ENCODE results near the gene DAB1. TPM values are rescaled to one million over a fixed set of nuclear protein-coding genes. Genes with fewer than 3 reads are reported as not detected.
"Not testable (repeated sequence)": the region's sequence is repeated elsewhere in the genome, so short reads cannot be mapped to it uniquely, and the experiment has no call there.

Gene DAB1
- total RNA-seq, 1 donor: not detected

DNA sequence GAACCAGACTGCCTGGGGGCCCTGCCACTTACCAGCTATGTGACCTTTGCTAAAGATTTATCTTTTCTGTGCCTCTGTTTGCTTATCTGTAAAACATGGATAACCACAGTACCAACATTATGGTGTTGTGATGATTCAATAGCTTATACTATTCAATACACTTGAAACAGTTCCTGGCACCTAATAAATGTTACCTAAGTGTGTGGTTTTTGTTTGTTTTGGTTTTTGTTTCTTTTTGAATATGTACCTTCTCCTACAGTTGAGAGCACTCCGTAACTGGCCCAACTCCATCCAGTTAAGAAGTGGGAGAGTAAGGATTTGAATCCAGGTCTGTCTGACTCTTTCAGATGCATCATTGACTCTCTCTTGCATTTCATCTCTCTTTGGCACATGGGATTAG lies 332.2 kb downstream of the DAB1 start:
- no peaks in the 10 kb centered on the region for H3K79me2 ChIP-seq (ENCODE audit: insufficient read depth, low read length)
- H3K36me3 ChIP-seq (ENCODE audit: insufficient read depth, low read length): no peaks in the 10 kb centered on the region
- no peak overlapping the region for H2AFZ ChIP-seq (ENCODE audit: low read length)
- H3K9me3 ChIP-seq (ENCODE audit: low read depth, low read length): no peaks in the 10 kb centered on the region
- TF ChIP-seq, protein P1, sequence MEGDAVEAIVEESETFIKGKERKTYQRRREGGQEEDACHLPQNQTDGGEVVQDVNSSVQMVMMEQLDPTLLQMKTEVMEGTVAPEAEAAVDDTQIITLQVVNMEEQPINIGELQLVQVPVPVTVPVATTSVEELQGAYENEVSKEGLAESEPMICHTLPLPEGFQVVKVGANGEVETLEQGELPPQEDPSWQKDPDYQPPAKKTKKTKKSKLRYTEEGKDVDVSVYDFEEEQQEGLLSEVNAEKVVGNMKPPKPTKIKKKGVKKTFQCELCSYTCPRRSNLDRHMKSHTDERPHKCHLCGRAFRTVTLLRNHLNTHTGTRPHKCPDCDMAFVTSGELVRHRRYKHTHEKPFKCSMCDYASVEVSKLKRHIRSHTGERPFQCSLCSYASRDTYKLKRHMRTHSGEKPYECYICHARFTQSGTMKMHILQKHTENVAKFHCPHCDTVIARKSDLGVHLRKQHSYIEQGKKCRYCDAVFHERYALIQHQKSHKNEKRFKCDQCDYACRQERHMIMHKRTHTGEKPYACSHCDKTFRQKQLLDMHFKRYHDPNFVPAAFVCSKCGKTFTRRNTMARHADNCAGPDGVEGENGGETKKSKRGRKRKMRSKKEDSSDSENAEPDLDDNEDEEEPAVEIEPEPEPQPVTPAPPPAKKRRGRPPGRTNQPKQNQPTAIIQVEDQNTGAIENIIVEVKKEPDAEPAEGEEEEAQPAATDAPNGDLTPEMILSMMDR (IDR thresholded peaks at IDR 0.05; ENCODE audit: extremely low read depth, low read depth, low read length): no peak
- no peaks in the 10 kb centered on the region for H3K27me3 ChIP-seq (ENCODE audit: insufficient read depth, low read length)
- no peaks in the 10 kb centered on the region for H4K20me1 ChIP-seq (ENCODE audit: insufficient read depth, low read length)
- no peak overlapping the region for H3K4me3 ChIP-seq (ENCODE audit: insufficient read depth, low read length)
- H3K27ac ChIP-seq (ENCODE audit: low read depth, low read length): no peak overlapping the region
- no peak overlapping the region for H3K4me2 ChIP-seq (ENCODE audit: insufficient read depth, low read length)
- no peak for DNase-seq (ENCODE audit: insufficient read length, low spot score, missing footprints)
- no peaks in the 10 kb centered on the region for H3K4me1 ChIP-seq (ENCODE audit: insufficient read depth, low read length)

DNA sequence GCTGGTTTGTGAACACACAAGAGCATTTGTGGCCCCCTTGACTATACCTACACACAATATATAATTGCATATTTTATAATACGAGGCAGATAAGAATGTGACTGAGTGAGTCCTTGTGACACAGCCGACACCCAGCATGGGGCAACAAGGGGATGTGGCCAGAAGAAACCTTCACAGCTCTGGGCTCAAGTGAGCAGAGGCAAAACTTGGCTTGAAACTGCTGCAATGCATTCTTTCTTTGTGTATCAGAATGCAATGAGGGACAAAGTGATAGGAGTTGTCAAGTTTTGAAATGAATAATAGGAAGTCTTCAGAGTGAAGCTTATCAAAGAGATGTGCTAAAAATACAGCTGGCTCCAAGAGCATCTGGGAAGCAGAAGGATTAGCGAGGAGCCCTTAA lies 334.0 kb downstream of the DAB1 start:
- Histone ChIP-seq H4K20me1 (ENCODE audit: insufficient read depth, low read length) (no peaks in the 10 kb centered on the region), H3K27me3 (ENCODE audit: insufficient read depth, low read length) (no peaks in the 10 kb centered on the region), H2AFZ (ENCODE audit: low read length) (no peak overlapping the region), H3K36me3 (ENCODE audit: insufficient read depth, low read length) (no peaks in the 10 kb centered on the region), H3K4me3 (ENCODE audit: insufficient read depth, low read length) (no peak overlapping the region), H3K27ac (ENCODE audit: low read depth, low read length) (no peak overlapping the region), H3K4me2 (ENCODE audit: insufficient read depth, low read length) (no peak overlapping the region), H3K9me3 (ENCODE audit: low read depth, low read length) (no peaks in the 10 kb centered on the region), H3K4me1 (ENCODE audit: insufficient read depth, low read length) (no peaks in the 10 kb centered on the region), H3K79me2 (ENCODE audit: insufficient read depth, low read length) (no peaks in the 10 kb centered on the region)
- TF ChIP-seq, protein P1 (IDR thresholded peaks at IDR 0.05; ENCODE audit: extremely low read depth, low read depth, low read length): no peak
- no peak for DNase-seq (ENCODE audit: insufficient read length, low spot score, missing footprints)

DNA sequence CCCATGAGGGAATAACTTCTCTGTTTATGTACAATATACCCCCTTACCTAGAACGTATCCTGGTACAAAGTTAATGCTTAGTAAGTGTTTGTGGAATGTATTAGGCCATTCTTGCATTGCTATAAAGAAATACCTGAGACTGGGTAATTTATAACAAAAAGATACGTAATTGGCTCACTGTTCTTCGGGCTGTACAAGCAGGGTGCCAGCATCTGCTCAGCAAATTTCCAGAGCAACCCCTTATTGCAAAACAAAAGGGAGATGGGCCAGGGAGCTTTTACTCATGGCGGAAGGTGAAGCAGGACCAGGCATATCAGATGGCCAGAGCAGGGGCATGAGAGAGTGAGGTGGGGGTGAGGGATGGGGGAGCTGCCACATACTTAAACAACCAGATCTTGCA lies 334.6 kb downstream of the DAB1 start:
- H4K20me1 ChIP-seq (ENCODE audit: insufficient read depth, low read length): no peaks in the 10 kb centered on the region
- no peaks in the 10 kb centered on the region for H3K9me3 ChIP-seq (ENCODE audit: low read depth, low read length)
- no peak for DNase-seq (ENCODE audit: insufficient read length, low spot score, missing footprints)
- no peaks in the 10 kb centered on the region for H3K4me1 ChIP-seq (ENCODE audit: insufficient read depth, low read length)
- H3K27me3 ChIP-seq (ENCODE audit: insufficient read depth, low read length): no peaks in the 10 kb centered on the region
- H3K27ac ChIP-seq (ENCODE audit: low read depth, low read length): no peak overlapping the region
- H3K36me3 ChIP-seq (ENCODE audit: insufficient read depth, low read length): no peaks in the 10 kb centered on the region
- H3K4me2 ChIP-seq (ENCODE audit: insufficient read depth, low read length): no peak overlapping the region
- H3K79me2 ChIP-seq (ENCODE audit: insufficient read depth, low read length): no peaks in the 10 kb centered on the region
- TF ChIP-seq, protein P1 (IDR thresholded peaks at IDR 0.05; ENCODE audit: extremely low read depth, low read depth, low read length): no peak
- H3K4me3 ChIP-seq (ENCODE audit: insufficient read depth, low read length): no peak overlapping the region
- H2AFZ ChIP-seq (ENCODE audit: low read length): no peak overlapping the region

DNA sequence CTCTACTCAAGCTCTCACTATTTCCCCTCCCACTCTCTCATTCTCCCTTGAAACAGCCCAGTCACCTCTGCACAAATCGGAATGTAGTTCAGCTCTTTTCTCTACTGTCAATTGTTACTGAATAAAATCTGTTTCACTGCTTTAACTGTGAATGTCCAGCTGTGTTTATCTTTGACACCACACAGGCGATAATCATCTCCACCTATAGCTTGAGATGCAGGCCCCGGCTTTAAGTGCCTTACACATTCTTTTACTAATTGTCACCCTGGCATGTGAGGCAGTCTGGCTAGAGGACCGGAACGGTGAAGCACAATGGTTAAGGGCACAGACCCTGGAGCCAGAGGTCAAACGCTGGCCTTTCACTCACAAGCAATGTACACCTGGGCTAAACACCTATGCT lies 335.2 kb downstream of the DAB1 start:
- Histone ChIP-seq H3K36me3 (ENCODE audit: insufficient read depth, low read length) (no peaks in the 10 kb centered on the region), H3K79me2 (ENCODE audit: insufficient read depth, low read length) (no peaks in the 10 kb centered on the region), H3K27me3 (ENCODE audit: insufficient read depth, low read length) (no peaks in the 10 kb centered on the region), H3K9me3 (ENCODE audit: low read depth, low read length) (no peaks in the 10 kb centered on the region), H3K4me3 (ENCODE audit: insufficient read depth, low read length) (no peak overlapping the region), H3K4me2 (ENCODE audit: insufficient read depth, low read length) (no peak overlapping the region), H2AFZ (ENCODE audit: low read length) (no peak overlapping the region), H3K4me1 (ENCODE audit: insufficient read depth, low read length) (no peaks in the 10 kb centered on the region), H3K27ac (ENCODE audit: low read depth, low read length) (no peak overlapping the region), H4K20me1 (ENCODE audit: insufficient read depth, low read length) (no peaks in the 10 kb centered on the region)
- TF ChIP-seq, protein P1 (IDR thresholded peaks at IDR 0.05; ENCODE audit: extremely low read depth, low read depth, low read length): no peak
- no peak for DNase-seq (ENCODE audit: insufficient read length, low spot score, missing footprints)

DNA sequence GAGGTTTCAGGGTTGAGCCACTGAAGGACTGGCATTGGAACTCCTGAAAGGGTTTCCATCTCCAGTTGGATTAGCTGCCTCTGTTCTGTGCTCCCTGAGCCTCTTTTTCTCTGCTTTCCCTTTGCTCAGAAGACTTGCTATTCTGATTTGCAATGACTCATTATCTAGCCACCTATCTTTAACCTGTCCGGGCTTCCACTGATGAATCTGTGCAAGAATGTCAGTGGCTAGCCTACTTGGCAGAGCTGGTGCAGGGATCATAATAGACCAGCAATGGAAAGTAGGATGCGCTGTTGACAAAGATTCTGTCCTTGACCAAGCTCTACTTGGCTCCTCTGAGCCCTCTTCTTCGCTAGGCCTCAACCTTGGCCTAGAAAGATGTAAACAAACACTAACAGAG lies 336.2 kb downstream of the DAB1 start:
- not testable (repeated sequence) for H2AFZ ChIP-seq (ENCODE audit: low read length); H3K4me3 ChIP-seq (ENCODE audit: insufficient read depth, low read length); H3K4me2 ChIP-seq (ENCODE audit: insufficient read depth, low read length); DNase-seq (ENCODE audit: insufficient read length, low spot score, missing footprints); H4K20me1 ChIP-seq (ENCODE audit: insufficient read depth, low read length); H3K27ac ChIP-seq (ENCODE audit: low read depth, low read length); H3K79me2 ChIP-seq (ENCODE audit: insufficient read depth, low read length); H3K4me1 ChIP-seq (ENCODE audit: insufficient read depth, low read length); H3K36me3 ChIP-seq (ENCODE audit: insufficient read depth, low read length); H3K27me3 ChIP-seq (ENCODE audit: insufficient read depth, low read length); H3K9me3 ChIP-seq (ENCODE audit: low read depth, low read length)

Data from osteoblast (primary cell).